Esophagus muscularis mucosa (tissue), 4 donors: ENCODE results near the gene NEDD9.

Experiments
- CTCF ChIP-seq, 3 experiments: fragments of 200-600 bp in 2 of 3; fragments of 450-650 bp in 1 of 3; sonication (generic) in 2 of 3; IDR thresholded peaks; one replicate each; pipeline ENCODE4 v1.5.1; 2017 to 2019; ENCODE audit warnings: antibody characterized with exemption in 3 of 3, mild to moderate bottlenecking in 2 of 3, moderate library complexity in 1 of 3
- EP300 ChIP-seq: sonication (generic); formaldehyde crosslinking; IDR thresholded peaks from one replicate; pipeline ENCODE4 v1.6.1; 2017; ENCODE audit warnings: antibody characterized with exemption
- POLR2A ChIP-seq: fragments of 450-650 bp; IDR thresholded peaks from one replicate; pipeline ENCODE4 v1.6.1; 2017; ENCODE audit warnings: antibody characterized with exemption, moderate library complexity, mild to moderate bottlenecking, low read depth
- POLR2AphosphoS5 ChIP-seq, 2 donors: sonication (generic); formaldehyde crosslinking; IDR thresholded peaks; one replicate each; pipeline ENCODE4 v1.6.1; 2017; ENCODE audit warnings: antibody characterized with exemption in 2 of 2

- TF ChIP-seq CTCF (IDR thresholded peaks at IDR 0.05), result no peak
- TF ChIP-seq POLR2AphosphoS5 (IDR thresholded peaks at IDR 0.05), result no peak
- TF ChIP-seq POLR2A, result no peak
- no peak for TF ChIP-seq EP300
Observed at GRCh38 chr6:11160199-11160598, 72.3 kb downstream of the NEDD9 start.
